IMR-90 (cell line): Measurements from ENCODE around the gene PKIG. TPM values are rescaled to one million over a fixed set of nuclear protein-coding genes. Genes with fewer than 3 reads are reported as not detected.

ENCODE experiments used
- ATAC-seq: fragments of 200-7000 bp; cut with Tn5 transposase; 2 replicates; pipeline ENCODE4 v1.9.1; 2020; ENCODE audit warnings: low read depth, mild to moderate bottlenecking, moderate library complexity
- BruUV-seq: library from RNA; stranded (reverse); fragments of 400-500 nt; replicated peaks from 2 replicates; lab custom pipeline; 2021; lab: Mats Ljungman, UMichigan
- CTCF ChIA-PET: fragments of 300-600 bp; formaldehyde crosslinking; extraction: SDS; loops from one replicate; lab custom pipeline; 2021; ENCODE audit warnings: antibody characterized with exemption; lab: Yijun Ruan, JAX
- POLR2A ChIA-PET: fragments of 300-600 bp; sonication (Branson Sonifier 250); formaldehyde crosslinking; loops from one replicate; lab custom pipeline; 2022; ENCODE audit warnings: antibody characterized with exemption; ENCODE audit not compliant: unreplicated experiment; lab: Charles Lee
- DNase-seq: peaks from one replicate; pipeline ENCODE4 v3.0.0; 2013
- H2AFZ ChIP-seq: replicated peaks from 2 replicates; pipeline ENCODE3; 2013; ENCODE audit warnings: low read length, mild to moderate bottlenecking; ENCODE audit not compliant: poor library complexity
- H2AK5ac ChIP-seq: 2 replicates; pipeline ENCODE4 v1.6.1; 2013; ENCODE audit warnings: low read depth, low read length, inconsistent platforms
- H2AK9ac ChIP-seq: replicated peaks from 2 replicates; pipeline ENCODE3; 2013; ENCODE audit warnings: mild to moderate bottlenecking, low read depth, low read length, moderate library complexity; ENCODE audit not compliant: poor library complexity
- H2BK120ac ChIP-seq: 2 replicates; pipeline ENCODE4 v1.6.1; 2013; ENCODE audit warnings: low read depth, low read length, inconsistent platforms
- H2BK15ac ChIP-seq: 3 replicates; pipeline ENCODE4 v1.6.1; 2013; ENCODE audit warnings: low read depth, low read length, inconsistent platforms
- H2BK20ac ChIP-seq: 2 replicates; pipeline ENCODE4 v1.6.1; 2013; ENCODE audit warnings: low read depth, mild to moderate bottlenecking, inconsistent platforms, low read length, moderate library complexity
- H2BK5ac ChIP-seq: 2 replicates; pipeline ENCODE4 v1.6.1; 2013; ENCODE audit warnings: mild to moderate bottlenecking, low read depth, low read length, inconsistent platforms; ENCODE audit not compliant: poor library complexity, severe bottlenecking
- H3K14ac ChIP-seq: replicated peaks from 2 replicates; pipeline ENCODE4 v1.6.1; 2013; ENCODE audit warnings: low read depth, low read length, inconsistent platforms
- H3K18ac ChIP-seq: 2 replicates; pipeline ENCODE4 v1.6.1; 2013; ENCODE audit warnings: low read depth, low read length, control low read depth
- H3K23ac ChIP-seq: 2 replicates; pipeline ENCODE4 v1.6.1; 2013; ENCODE audit warnings: low read depth, low read length, inconsistent platforms
- H3K27ac ChIP-seq: 2 replicates; pipeline ENCODE4 v1.5.1; 2013; ENCODE audit warnings: mild to moderate bottlenecking, control low read depth, low read length; ENCODE audit not compliant: insufficient read depth
- H3K27me3 ChIP-seq: 2 replicates; pipeline ENCODE4 v1.6.1; 2013; ENCODE audit warnings: low read length; ENCODE audit not compliant: control insufficient read depth, insufficient read depth
- H3K36me3 ChIP-seq: 2 replicates; pipeline ENCODE4 v1.6.1; 2013; ENCODE audit warnings: low read length, mixed read lengths; ENCODE audit not compliant: control insufficient read depth, insufficient read depth
- H3K4ac ChIP-seq: 2 replicates; pipeline ENCODE4 v1.6.1; 2013; ENCODE audit warnings: low read depth, low read length, inconsistent platforms
- H3K4me1 ChIP-seq: 2 replicates; pipeline ENCODE4 v1.6.1; 2013; ENCODE audit warnings: low read length, mixed read lengths; ENCODE audit not compliant: control insufficient read depth, insufficient read depth
- H3K4me2 ChIP-seq: 2 replicates; pipeline ENCODE4 v1.6.1; 2013; ENCODE audit warnings: low read depth, mild to moderate bottlenecking, control low read depth, low read length, moderate library complexity
- H3K4me3 ChIP-seq: 2 replicates; pipeline ENCODE4 v1.5.1; 2013; ENCODE audit warnings: low read depth, mild to moderate bottlenecking, control low read depth, low read length, moderate library complexity; ENCODE audit not compliant: insufficient read depth
- H3K56ac ChIP-seq: 2 replicates; pipeline ENCODE4 v1.6.1; 2013; ENCODE audit warnings: low read length, inconsistent platforms; ENCODE audit not compliant: insufficient read depth; ENCODE audit errors: extremely low read depth
- H3K79me1 ChIP-seq, 2 experiments: 2 replicates each; pipeline ENCODE4 v1.6.1; 2013; ENCODE audit warnings: low read length in 2 of 2, inconsistent platforms in 1 of 2, low read depth in 1 of 2
- H3K9ac ChIP-seq: 2 replicates; pipeline ENCODE4 v1.6.1; 2013; ENCODE audit warnings: low read depth, low read length, control low read depth
- H3K9me1 ChIP-seq: 2 replicates; pipeline ENCODE4 v1.6.1; 2013; ENCODE audit warnings: low read length, inconsistent platforms; ENCODE audit not compliant: insufficient read depth
- H3K9me3 ChIP-seq: 2 replicates; pipeline ENCODE4 v1.6.1; 2013; ENCODE audit warnings: low read length; ENCODE audit not compliant: control insufficient read depth, insufficient read depth
- H4K20me1 ChIP-seq: 2 replicates; pipeline ENCODE4 v1.6.1; 2013; ENCODE audit warnings: low read length, inconsistent platforms; ENCODE audit not compliant: insufficient read depth
- H4K5ac ChIP-seq: 2 replicates; pipeline ENCODE4 v1.6.1; 2013; ENCODE audit warnings: mild to moderate bottlenecking, low read depth, low read length, control low read depth
- H4K8ac ChIP-seq, 2 experiments: 2 replicates each; pipeline ENCODE4 v1.6.1; 2013; ENCODE audit warnings: low read depth in 2 of 2, low read length in 2 of 2, control low read depth in 1 of 2, inconsistent platforms in 1 of 2
- H4K91ac ChIP-seq: 2 replicates; pipeline ENCODE4 v1.6.1; 2013; ENCODE audit warnings: low read depth, low read length, inconsistent platforms; ENCODE audit not compliant: insufficient read depth
- BHLHE40 ChIP-seq: fragments of 150-350 bp; IDR thresholded peaks from 2 replicates; pipeline ENCODE4 v1.6.1; 2016; ENCODE audit warnings: mild to moderate bottlenecking, low read depth, low read length
- CEBPB ChIP-seq: IDR thresholded peaks from 2 replicates; pipeline ENCODE4 v1.6.1; 2012; ENCODE audit warnings: low read depth, low read length, improper control_type of control experiment
- CHD1 ChIP-seq: IDR thresholded peaks from 2 replicates; pipeline ENCODE4 v1.6.1; 2012; ENCODE audit warnings: low read depth, low read length, improper control_type of control experiment
- ELK1 ChIP-seq: fragments of 150-350 bp; IDR thresholded peaks from 2 replicates; pipeline ENCODE4 v1.6.1; 2016; ENCODE audit warnings: low read depth, mild to moderate bottlenecking, low read length, moderate library complexity, borderline replicate concordance
- FOS ChIP-seq: fragments of 150-350 bp; IDR thresholded peaks from 2 replicates; pipeline ENCODE4 v1.6.1; 2016; ENCODE audit warnings: low read depth, low read length
- MAZ ChIP-seq: IDR thresholded peaks from 2 replicates; pipeline ENCODE4 v1.6.1; 2012; ENCODE audit warnings: low read depth, mild to moderate bottlenecking, low read length, improper control_type of control experiment, moderate library complexity, borderline replicate concordance
- MXI1 ChIP-seq: IDR thresholded peaks from 2 replicates; pipeline ENCODE4 v1.6.1; 2012; ENCODE audit warnings: low read depth, mild to moderate bottlenecking, low read length, moderate library complexity, borderline replicate concordance
- NFE2L2 ChIP-seq: fragments of 150-350 bp; IDR thresholded peaks from 2 replicates; pipeline ENCODE4 v1.6.1; 2016; ENCODE audit warnings: low read depth, mild to moderate bottlenecking, low read length
- POLR2A ChIP-seq: IDR thresholded peaks from 2 replicates; pipeline ENCODE4 v1.6.1; 2012; ENCODE audit warnings: mild to moderate bottlenecking, low read depth, low read length
- RAD21 ChIP-seq: IDR thresholded peaks from 2 replicates; pipeline ENCODE4 v1.6.1; 2012; ENCODE audit warnings: low read length, improper control_type of control experiment
- RCOR1 ChIP-seq: IDR thresholded peaks from 2 replicates; pipeline ENCODE4 v1.6.1; 2012; ENCODE audit warnings: mild to moderate bottlenecking, low read length, improper control_type of control experiment; ENCODE audit not compliant: insufficient replicate concordance
- RFX5 ChIP-seq: IDR thresholded peaks from 2 replicates; pipeline ENCODE4 v1.8.0; 2012; ENCODE audit warnings: low read depth, mild to moderate bottlenecking, low read length, moderate library complexity
- SMC3 ChIP-seq: fragments of 150-350 bp; IDR thresholded peaks from 2 replicates; pipeline ENCODE4 v1.6.1; 2016; ENCODE audit warnings: low read depth, mild to moderate bottlenecking, antibody characterized with exemption, low read length, moderate library complexity
- USF2 ChIP-seq: fragments of 150-350 bp; IDR thresholded peaks from 2 replicates; pipeline ENCODE4 v1.6.1; 2017; ENCODE audit warnings: mild to moderate bottlenecking, antibody characterized with exemption, low read length, low read depth
- WGBS, 2 experiments: methylation state at CpG; one replicate each; pipeline versions ENCODE4 v1.1.5 to v1.1.7; 2013; ENCODE audit warnings: missing lambda C conversion rate in 2 of 2; ENCODE audit not compliant: insufficient read length in 1 of 2; ENCODE audit errors: extremely low coverage in 2 of 2; 5-methylcytosine and 5-hydroxymethylcytosine counted together
- dilution Hi-C: fragments of 300-500 bp; cut with HindIII; formaldehyde crosslinking; loops from one replicate; pipeline ENCODE4 v1.14.3; 2018; ENCODE audit warnings: low sequenced_read_pairs; ENCODE audit not compliant: unreplicated experiment
- in situ Hi-C: fragments of 300-500 bp; cut with MboI; formaldehyde crosslinking; loops from 3 replicates; pipeline ENCODE4 v1.14.3; 2019; ENCODE audit warnings: low sequenced_read_pairs, inconsistent platforms, mixed read lengths
- intact Hi-C: fragments of 100-400 bp; cut with micrococcal nuclease; formaldehyde crosslinking; loops from 2 replicates; pipeline ENCODE4 v1.10.0; 2022
- polyA plus RNA-seq, 3 experiments: library from polyadenylated mRNA; depleted of rRNA; stranded (reverse); fragments of >200 nt; gene quantifications; 2 replicates each; pipeline ENCODE4 v1.2.3, GENCODE V29; 2012; ENCODE audit warnings: low replicate concordance in 1 of 3
- total RNA-seq: library from RNA; depleted of rRNA; stranded (reverse); fragments of >200 nt; gene quantifications from 2 replicates; pipeline ENCODE4 v1.2.3, GENCODE V29; 2012

Gene PKIG
- total and polyA plus RNA-seq, 2 of the 4 experiments (the other 2 are of a cell fraction): 78.3 to 89.6 TPM

- Histone ChIP-seq H3K27me3 (no peaks in the 10 kb centered on the region), H3K4me1 (no peaks in the 10 kb centered on the region), H2BK20ac (no peak overlapping the region), H4K5ac (no peak overlapping the region), H4K91ac (no peak overlapping the region), H4K8ac (no peak overlapping the region), H2BK120ac (no peak overlapping the region), H4K20me1 (no peaks in the 10 kb centered on the region), H3K9me3 (peaks cover 7% of the 10 kb centered on the region), H3K36me3 (peaks cover 1% of the 10 kb centered on the region; the same call in 1 of the 2 replicates), H2AK9ac (no peak overlapping the region), H3K9me1 (no peaks in the 10 kb centered on the region; the same call in 1 of the 2 replicates), H3K14ac (no peak overlapping the region), H2BK15ac (no peak overlapping the region), H3K79me1 (no peaks in the 10 kb centered on the region), H3K4me2 (no peak overlapping the region), H3K27ac (no peak overlapping the region), H2AK5ac (no peak overlapping the region), H3K9ac (no peak overlapping the region), H3K18ac (no peak overlapping the region), H2AFZ (no peak overlapping the region), H3K56ac (no peak overlapping the region), H2BK5ac (no peak overlapping the region), H3K4me3 (no peak overlapping the region), H3K23ac (no peak overlapping the region), H3K4ac (no peak overlapping the region)
- 83% methylated on average over 4 of the region's 13 CpGs; no CpG with 5 or more reads in 1 of the 2 experiments for WGBS, 2 experiments
- ChIA-PET POLR2A (no interaction called here), CTCF (no interaction called here)
- dilution Hi-C loops (no loop called here), in situ Hi-C loops (no loop called here), intact Hi-C loops (no loop called here)
- DNase-seq (no peak), ATAC-seq (no peak)
- BruUV-seq: no TSS peak
- TF ChIP-seq CEBPB (no peak), RCOR1 (no peak), FOS (no peak), MXI1 (no peak), RAD21 (no peak), NFE2L2 (no peak), SMC3 (no peak), MAZ (no peak), USF2 (no peak), CHD1 (no peak), POLR2A (no peak), BHLHE40 (no peak), RFX5 (no peak), ELK1 (no peak)
These were observed 45.1 kb downstream of the PKIG start for GRCh38 chr20:44627364-44628010.
